ENCODE data around the gene SYNGR2. TPM values are rescaled to one million over a fixed set of nuclear protein-coding genes. Genes with fewer than 3 reads are reported as not detected.
A peak's percentile ranks its signal among the peaks of the same experiment; 100 is the strongest.

The SYNGR2 gene
- total and polyA plus RNA-seq, 8 donors: 52.3 to 94.2 (median 89.4) TPM

DNA sequence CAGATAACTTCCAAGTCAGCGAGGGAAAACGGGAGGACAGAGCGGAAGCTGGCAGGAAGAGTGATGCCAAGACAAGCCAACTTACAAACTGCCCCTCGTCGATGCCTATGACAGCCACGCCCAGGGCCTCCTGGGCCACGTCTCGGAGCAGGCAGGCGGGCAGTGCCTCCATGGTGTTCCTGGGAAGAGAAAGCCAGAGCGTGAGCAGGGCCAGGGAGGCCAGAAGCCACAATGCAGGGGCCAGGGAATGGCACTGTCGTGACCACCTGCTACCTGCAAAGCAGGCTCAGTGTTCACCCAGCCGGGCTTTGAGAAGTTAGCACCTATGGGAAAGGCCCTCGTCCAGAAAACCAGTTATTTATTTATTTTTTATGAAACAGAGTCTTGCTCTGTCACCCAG is 14.1 kb downstream of the SYNGR2 start:
- TF ChIP-seq, protein P1, sequence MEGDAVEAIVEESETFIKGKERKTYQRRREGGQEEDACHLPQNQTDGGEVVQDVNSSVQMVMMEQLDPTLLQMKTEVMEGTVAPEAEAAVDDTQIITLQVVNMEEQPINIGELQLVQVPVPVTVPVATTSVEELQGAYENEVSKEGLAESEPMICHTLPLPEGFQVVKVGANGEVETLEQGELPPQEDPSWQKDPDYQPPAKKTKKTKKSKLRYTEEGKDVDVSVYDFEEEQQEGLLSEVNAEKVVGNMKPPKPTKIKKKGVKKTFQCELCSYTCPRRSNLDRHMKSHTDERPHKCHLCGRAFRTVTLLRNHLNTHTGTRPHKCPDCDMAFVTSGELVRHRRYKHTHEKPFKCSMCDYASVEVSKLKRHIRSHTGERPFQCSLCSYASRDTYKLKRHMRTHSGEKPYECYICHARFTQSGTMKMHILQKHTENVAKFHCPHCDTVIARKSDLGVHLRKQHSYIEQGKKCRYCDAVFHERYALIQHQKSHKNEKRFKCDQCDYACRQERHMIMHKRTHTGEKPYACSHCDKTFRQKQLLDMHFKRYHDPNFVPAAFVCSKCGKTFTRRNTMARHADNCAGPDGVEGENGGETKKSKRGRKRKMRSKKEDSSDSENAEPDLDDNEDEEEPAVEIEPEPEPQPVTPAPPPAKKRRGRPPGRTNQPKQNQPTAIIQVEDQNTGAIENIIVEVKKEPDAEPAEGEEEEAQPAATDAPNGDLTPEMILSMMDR (IDR thresholded peaks at IDR 0.05): no peak
- no peak for FAIRE-seq
- Histone ChIP-seq H3K27ac (peak overlapping the region; percentile 40 to 64 (median 50)), H3K27me3 (no peaks in the 10 kb centered on the region), H3K4me3 (no peak overlapping the region), H3K36me3 (no peaks in the 10 kb centered on the region), H3K9me3 (no peaks in the 10 kb centered on the region), H3K4me1 (peaks cover 32 to 37% (median 33%) of the 10 kb centered on the region in 3 donors)
- ATAC-seq: peak in 3 of 4 donors; percentile 12 to 36 (median 35)
- 45 to 48% methylated on average over 13 of the region's 13 CpGs for WGBS, 2 donors
- intact Hi-C loops (cut with DNase I): no loop called here
- DNase-seq: peak; percentile 66 to 85 (median 75)

DNA sequence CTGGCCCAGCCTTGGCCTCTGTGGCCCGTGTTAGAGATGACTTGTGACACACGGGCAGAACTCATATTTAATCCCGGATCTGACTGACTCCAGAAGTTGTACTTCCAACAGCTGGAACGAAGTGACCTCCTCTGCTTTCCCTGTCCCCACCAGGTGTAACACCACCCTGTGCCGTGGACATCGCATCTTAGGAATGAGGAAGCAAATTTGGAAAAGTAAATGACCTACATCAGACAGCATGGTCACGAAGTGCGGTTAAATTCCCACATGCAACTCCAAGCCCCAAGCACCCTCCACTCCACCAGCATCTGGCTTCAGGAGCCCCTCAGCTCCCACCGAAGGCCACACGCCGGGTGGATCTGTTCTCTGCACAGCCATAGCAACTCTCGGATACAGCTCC is 15.5 kb downstream of the SYNGR2 start:
- H3K27me3 ChIP-seq: no peaks in the 10 kb centered on the region
- H3K4me3 ChIP-seq: no peak overlapping the region
- FAIRE-seq (no peak), ATAC-seq (no peak), DNase-seq (no peak)
- WGBS, 2 donors: 54 to 69% methylated on average over 12 of the region's 12 CpGs
- TF ChIP-seq, protein P1 (IDR thresholded peaks at IDR 0.05): no peak
- peaks cover 32 to 37% (median 32%) of the 10 kb centered on the region in 3 donors for H3K4me1 ChIP-seq
- no peaks in the 10 kb centered on the region for H3K36me3 ChIP-seq
- H3K27ac ChIP-seq: peak overlapping the region; percentile 47 to 81 (median 68)
- no peaks in the 10 kb centered on the region for H3K9me3 ChIP-seq
- intact Hi-C loops (cut with DNase I): no loop called here

DNA sequence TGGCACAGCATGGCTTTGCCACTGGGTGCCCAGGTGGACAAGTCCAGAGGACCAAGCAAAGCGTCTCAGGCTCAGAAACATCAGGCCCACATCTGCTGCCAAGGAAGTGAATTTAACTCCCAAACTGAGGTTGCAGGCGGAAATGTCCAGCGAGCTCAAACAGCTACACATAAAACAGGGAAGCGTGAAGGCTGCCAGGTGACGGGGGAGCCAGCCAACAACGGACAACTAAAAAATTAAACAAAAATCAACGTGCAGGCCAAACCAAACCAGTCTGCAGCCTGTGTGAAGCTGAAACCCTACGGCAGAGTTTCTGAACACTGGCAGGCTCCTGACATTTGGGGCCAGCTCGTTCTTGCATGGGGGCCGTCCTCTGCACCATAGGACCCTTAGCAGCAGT is 16.0 kb downstream of the SYNGR2 start:
- intact Hi-C loops (cut with DNase I): no loop called here
- 17 to 20% methylated on average over 10 of the region's 10 CpGs for WGBS, 2 donors
- peak overlapping the region; percentile 47 to 81 (median 68) for H3K27ac ChIP-seq
- no peak for FAIRE-seq
- H3K4me3 ChIP-seq: no peak overlapping the region
- ATAC-seq: no peak
- TF ChIP-seq, protein P1 (IDR thresholded peaks at IDR 0.05): no peak
- peaks cover 32 to 37% (median 32%) of the 10 kb centered on the region in 3 donors for H3K4me1 ChIP-seq
- DNase-seq: peak in 3 of 6 donors; percentile 62 to 67 (median 67)
- H3K36me3 ChIP-seq: no peaks in the 10 kb centered on the region
- H3K9me3 ChIP-seq: no peaks in the 10 kb centered on the region
- no peaks in the 10 kb centered on the region for H3K27me3 ChIP-seq

DNA sequence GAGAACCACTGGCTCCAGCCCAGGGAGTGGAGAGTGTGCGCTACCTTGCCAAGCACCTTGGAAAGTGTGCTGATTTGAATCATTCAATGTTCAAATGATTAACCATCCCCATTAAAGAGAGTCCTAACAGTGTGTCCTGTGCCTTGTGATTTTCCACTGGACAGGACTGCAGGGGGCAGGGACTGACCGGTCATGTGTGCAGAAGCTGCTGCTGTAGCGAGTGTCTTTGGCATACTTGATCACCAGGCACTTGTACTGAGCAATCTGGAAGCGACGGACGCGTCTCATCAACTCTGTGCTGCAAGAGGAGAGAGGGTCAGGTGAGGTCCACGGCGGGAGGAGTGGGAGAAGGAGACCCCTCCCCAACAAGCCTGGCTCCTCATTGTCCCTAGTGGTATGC is 16.5 kb downstream of the SYNGR2 start:
- peak in 3 of 4 donors; percentile 0 to 3 (median 2) for ATAC-seq
- H3K27ac ChIP-seq: peak overlapping the region; percentile 27 to 81 (median 68)
- no peaks in the 10 kb centered on the region for H3K36me3 ChIP-seq
- WGBS, 2 donors: 22 to 23% methylated on average over 9 of the region's 9 CpGs
- peak overlapping the region in 1 of 4 donors; percentile 7 for H3K4me3 ChIP-seq
- intact Hi-C loops (cut with DNase I): no loop called here
- peaks cover 32 to 37% (median 32%) of the 10 kb centered on the region in 3 donors for H3K4me1 ChIP-seq
- no peaks in the 10 kb centered on the region for H3K27me3 ChIP-seq
- TF ChIP-seq, protein P1 (IDR thresholded peaks at IDR 0.05): no peak
- FAIRE-seq: no peak
- no peaks in the 10 kb centered on the region for H3K9me3 ChIP-seq
- peak in 1 of 6 donors; percentile 44 for DNase-seq

DNA sequence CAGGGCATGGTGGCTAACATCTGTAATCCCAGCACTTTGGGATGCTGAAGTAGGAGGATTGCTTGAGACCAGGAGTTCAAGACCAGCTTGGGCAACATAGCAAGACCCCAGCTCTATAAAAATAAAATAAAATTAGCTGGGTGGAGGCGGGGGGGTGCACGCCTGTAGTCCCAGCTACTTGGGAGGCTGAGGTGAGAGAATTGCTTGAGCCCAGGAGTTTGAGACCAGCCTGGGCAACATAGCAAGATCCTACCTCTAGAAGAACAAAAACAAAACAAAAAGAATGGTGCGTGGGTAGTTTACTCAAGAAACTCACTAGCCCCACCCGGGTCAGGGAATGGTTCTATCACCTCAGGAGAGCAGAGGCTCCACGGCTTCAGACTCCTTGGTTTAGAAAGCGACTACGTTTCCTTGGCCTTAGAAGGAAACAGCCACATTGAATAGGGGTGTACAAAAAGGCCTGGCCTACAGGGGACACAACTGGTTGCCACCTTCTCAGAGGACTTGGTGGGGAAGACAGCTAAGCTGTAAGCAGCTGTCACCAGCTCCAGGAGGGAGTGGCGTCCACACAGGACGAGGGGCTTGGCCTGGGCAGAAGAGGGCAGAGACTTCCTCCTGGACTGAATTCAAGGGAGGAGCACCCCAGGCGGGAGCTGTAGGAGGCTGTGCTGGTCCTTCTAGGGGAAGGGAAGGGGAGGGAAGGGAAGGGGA is 17.8 kb downstream of the SYNGR2 start:
- DNase-seq: peak in 1 of 6 donors; percentile 54

More for the DNA sequence above, 17.8 kb downstream of the SYNGR2 start:
- no peak overlapping the region for H3K4me3 ChIP-seq
- H3K4me1 ChIP-seq: peaks cover 32 to 37% (median 32%) of the 10 kb centered on the region in 3 donors
- peaks cover 0 to 4% (median 0%) of the 10 kb centered on the region in 3 donors for H3K36me3 ChIP-seq
- whole genome bisulfite sequencing, 2 donors: 56% methylated on average over 9 of the region's 10 CpGs
- H3K9me3 ChIP-seq: no peaks in the 10 kb centered on the region
- H3K27me3 ChIP-seq: no peaks in the 10 kb centered on the region
- ATAC-seq (peak in 1 of 4 donors; percentile 9), FAIRE-seq (no peak)
- H3K27ac ChIP-seq: no peak overlapping the region
- TF ChIP-seq, protein P1 (IDR thresholded peaks at IDR 0.05): no peak
- intact Hi-C loops (cut with DNase I): no loop called here

All from pancreas (tissue), 10 donors.